Measurements from ENCODE around the gene EMC9. TPM values are rescaled to one million over a fixed set of nuclear protein-coding genes. Genes with fewer than 3 reads are reported as not detected.

The EMC9 gene
- total and polyA plus RNA-seq, 12 donors: 21.6 to 149 (median 43.9) TPM

GRCh38 chr14:24151404-24152080 is 10.2 kb upstream of the EMC9 start:
- Histone ChIP-seq H3K4me1 (replicated peaks in 1 of 2) (peaks cover 7 to 18% of the 10 kb centered on the region in 2 donors), H3K4me3 (no peak overlapping the region), H3K27ac (no peak overlapping the region), H3K9me3 (replicated peaks in 1 of 3) (no peaks in the 10 kb centered on the region), H3K36me3 (replicated peaks in 1 of 2) (peaks cover 0 to 70% of the 10 kb centered on the region in 2 donors), H3K27me3 (no peaks in the 10 kb centered on the region)
- whole genome bisulfite sequencing, 4 donors: 90 to 95% (median 93%) methylated on average over 9 to 16 of the region's 16 CpGs
- intact Hi-C loops (cut with DNase I): loop anchor here in 1 of 2 donors (10.0 kb wide), 1 partner anchor 87 kb away; no protein-coding TSS in a partner anchor
- TF ChIP-seq POLR2A (IDR thresholded peaks at IDR 0.05) (no peak), CTCF (IDR thresholded peaks at IDR 0.05) (no peak)
- DNase-seq: no peak

GRCh38 chr14:24150993-24151392 is 9.6 kb upstream of the EMC9 start:
- Histone ChIP-seq H3K9me3 (replicated peaks in 1 of 3) (no peaks in the 10 kb centered on the region), H3K27ac (no peak overlapping the region), H3K4me1 (replicated peaks in 1 of 2) (peaks cover 7 to 17% of the 10 kb centered on the region in 2 donors), H3K36me3 (replicated peaks in 1 of 2) (peaks cover 0 to 65% of the 10 kb centered on the region in 2 donors), H3K27me3 (no peaks in the 10 kb centered on the region), H3K4me3 (no peak overlapping the region)
- intact Hi-C loops (cut with DNase I): loop anchor here in 1 of 2 donors (10.0 kb wide), 1 partner anchor 86 kb away; no protein-coding TSS in a partner anchor
- 76 to 84% (median 80%) methylated on average over 4 to 9 of the region's 9 CpGs for WGBS, 4 donors
- DNase-seq: no peak
- no peak for TF ChIP-seq POLR2A (IDR thresholded peaks at IDR 0.05)
- no peak for TF ChIP-seq CTCF (IDR thresholded peaks at IDR 0.05)

GRCh38 chr14:24150567-24150966 is 9.2 kb upstream of the EMC9 start:
- no peak overlapping the region for H3K27ac ChIP-seq
- no peak overlapping the region for H3K4me3 ChIP-seq
- H3K36me3 ChIP-seq (replicated peaks in 1 of 2): peaks cover 0 to 61% of the 10 kb centered on the region in 2 donors
- no peaks in the 10 kb centered on the region for H3K27me3 ChIP-seq
- intact Hi-C loops (cut with DNase I): loop anchor here in 1 of 2 donors (10.0 kb wide), 1 partner anchor 86 kb away; no protein-coding TSS in a partner anchor
- peaks cover 12 to 21% of the 10 kb centered on the region in 2 donors for H3K4me1 ChIP-seq (replicated peaks in 1 of 2)
- WGBS, 4 donors: 81 to 100% (median 89%) methylated on average over 5 to 9 of the region's 9 CpGs
- no peak for TF ChIP-seq CTCF (IDR thresholded peaks at IDR 0.05)
- TF ChIP-seq POLR2A (IDR thresholded peaks at IDR 0.05): no peak
- DNase-seq: no peak
- no peaks in the 10 kb centered on the region for H3K9me3 ChIP-seq (replicated peaks in 1 of 3)

GRCh38 chr14:24150061-24150460 is 8.7 kb upstream of the EMC9 start:
- intact Hi-C loops (cut with DNase I): loop anchor here in 1 of 2 donors (10.0 kb wide), 1 partner anchor 85 kb away; no protein-coding TSS in a partner anchor

More at GRCh38 chr14:24150061-24150460, 8.7 kb upstream of the EMC9 start:
- H3K4me3 ChIP-seq: no peak overlapping the region
- peaks cover 0 to 56% of the 10 kb centered on the region in 2 donors for H3K36me3 ChIP-seq (replicated peaks in 1 of 2)
- no peaks in the 10 kb centered on the region for H3K9me3 ChIP-seq (replicated peaks in 1 of 3)
- WGBS, 4 donors: 88 to 95% (median 89%) methylated on average over 5 to 9 of the region's 9 CpGs
- no peak for DNase-seq
- TF ChIP-seq CTCF (IDR thresholded peaks at IDR 0.05) (no peak), POLR2A (IDR thresholded peaks at IDR 0.05) (no peak)
- H3K4me1 ChIP-seq (replicated peaks in 1 of 2): peaks cover 16 to 26% of the 10 kb centered on the region in 2 donors
- H3K27me3 ChIP-seq: no peaks in the 10 kb centered on the region
- H3K27ac ChIP-seq: no peak overlapping the region

Data from adrenal gland (tissue), 12 donors.